Measurements from ENCODE around the gene MSI2. TPM values are rescaled to one million over a fixed set of nuclear protein-coding genes. Genes with fewer than 3 reads are reported as not detected.

Gene MSI2
- total RNA-seq, 1 donor from 2014 or later = 60.6 TPM

- Mint-ChIP-seq H3K27ac (ENCODE audit: unreplicated experiment) (no peak overlapping the region), H3K4me3 (ENCODE audit: unreplicated experiment) (no peak overlapping the region), H3K4me1 (ENCODE audit: unreplicated experiment) (peaks cover 8% of the 10 kb centered on the region), H3K27me3 (ENCODE audit: unreplicated experiment) (peaks cover 9% of the 10 kb centered on the region), H3K9me3 (ENCODE audit: unreplicated experiment) (no peaks in the 10 kb centered on the region), H3K36me3 (ENCODE audit: low read depth, unreplicated experiment) (peaks cover 3% of the 10 kb centered on the region)
- DNase-seq (ENCODE audit: low spot score) = no peak
- no peak for TF ChIP-seq CTCF (IDR thresholded peaks at IDR 0.05; ENCODE audit: unreplicated experiment)
These were observed 234.6 kb downstream of the MSI2 start for GRCh38 chr17:57490890-57491289.

GRCh38 chr17:57493171-57493570 is 236.8 kb downstream of the MSI2 start:
- Mint-ChIP-seq H3K4me1 (ENCODE audit: unreplicated experiment) (peaks cover 8% of the 10 kb centered on the region), H3K9me3 (ENCODE audit: unreplicated experiment) (no peaks in the 10 kb centered on the region), H3K36me3 (ENCODE audit: low read depth, unreplicated experiment) (no peaks in the 10 kb centered on the region), H3K4me3 (ENCODE audit: unreplicated experiment) (no peak overlapping the region), H3K27me3 (ENCODE audit: unreplicated experiment) (peaks cover 7% of the 10 kb centered on the region), H3K27ac (ENCODE audit: unreplicated experiment) (no peak overlapping the region)
- no peak for DNase-seq (ENCODE audit: low spot score)
- TF ChIP-seq CTCF (IDR thresholded peaks at IDR 0.05; ENCODE audit: unreplicated experiment) = no peak

DNA sequence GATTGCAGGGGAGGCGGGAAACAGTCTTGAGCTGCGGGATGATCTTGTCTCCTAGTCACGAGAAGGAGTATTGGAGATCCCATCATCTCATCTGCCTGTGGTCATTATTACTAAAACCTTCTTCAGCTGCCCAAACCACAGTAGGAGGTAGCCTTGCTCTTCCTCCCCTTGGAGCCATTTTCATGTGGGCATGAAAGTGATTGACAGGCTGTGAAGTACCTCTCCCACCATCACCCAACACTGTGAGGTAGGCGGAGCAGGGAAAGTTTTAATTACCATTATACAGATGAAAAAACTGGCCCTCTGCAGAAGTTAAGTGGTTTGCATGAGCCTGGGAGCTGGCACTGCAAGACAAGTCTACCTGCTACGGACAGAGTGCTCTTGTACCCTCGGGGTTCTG is 237.3 kb downstream of the MSI2 start:
- H3K36me3 Mint-ChIP-seq (ENCODE audit: low read depth, unreplicated experiment) = no peaks in the 10 kb centered on the region
- TF ChIP-seq CTCF (IDR thresholded peaks at IDR 0.05; ENCODE audit: unreplicated experiment) = no peak
- H3K4me3 Mint-ChIP-seq (ENCODE audit: unreplicated experiment) = no peak overlapping the region
- no peaks in the 10 kb centered on the region for H3K9me3 Mint-ChIP-seq (ENCODE audit: unreplicated experiment)
- no peak for DNase-seq (ENCODE audit: low spot score)
- no peak overlapping the region for H3K27ac Mint-ChIP-seq (ENCODE audit: unreplicated experiment)
- peaks cover 8% of the 10 kb centered on the region for H3K4me1 Mint-ChIP-seq (ENCODE audit: unreplicated experiment)
- H3K27me3 Mint-ChIP-seq (ENCODE audit: unreplicated experiment) = peaks cover 5% of the 10 kb centered on the region

DNA sequence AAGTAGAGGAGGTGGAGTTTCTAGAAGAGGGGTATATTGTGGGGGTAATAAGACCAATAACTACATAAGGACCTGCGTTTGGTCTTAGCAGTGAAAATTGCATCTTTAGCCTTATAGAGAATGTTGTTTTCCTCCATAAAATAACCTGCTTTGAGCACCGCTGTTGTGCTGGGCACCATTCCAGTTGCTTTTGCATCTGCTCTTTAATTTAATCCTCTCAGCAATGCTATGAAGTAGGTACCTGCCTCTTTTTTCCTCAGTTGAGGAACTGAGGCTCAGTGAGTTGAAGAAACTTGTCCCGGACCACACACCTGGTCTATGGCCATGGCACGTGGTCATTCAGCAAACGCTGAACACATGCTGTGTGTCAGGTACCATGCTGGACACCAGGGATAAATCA is 238.1 kb downstream of the MSI2 start:
- H3K27ac Mint-ChIP-seq (ENCODE audit: unreplicated experiment) = no peak overlapping the region
- no peaks in the 10 kb centered on the region for H3K9me3 Mint-ChIP-seq (ENCODE audit: unreplicated experiment)
- no peak for DNase-seq (ENCODE audit: low spot score)
- peaks cover 8% of the 10 kb centered on the region for H3K4me1 Mint-ChIP-seq (ENCODE audit: unreplicated experiment)
- no peak overlapping the region for H3K4me3 Mint-ChIP-seq (ENCODE audit: unreplicated experiment)
- H3K27me3 Mint-ChIP-seq (ENCODE audit: unreplicated experiment) = peaks cover 3% of the 10 kb centered on the region
- no peak for TF ChIP-seq CTCF (IDR thresholded peaks at IDR 0.05; ENCODE audit: unreplicated experiment)
- no peaks in the 10 kb centered on the region for H3K36me3 Mint-ChIP-seq (ENCODE audit: low read depth, unreplicated experiment)

DNA sequence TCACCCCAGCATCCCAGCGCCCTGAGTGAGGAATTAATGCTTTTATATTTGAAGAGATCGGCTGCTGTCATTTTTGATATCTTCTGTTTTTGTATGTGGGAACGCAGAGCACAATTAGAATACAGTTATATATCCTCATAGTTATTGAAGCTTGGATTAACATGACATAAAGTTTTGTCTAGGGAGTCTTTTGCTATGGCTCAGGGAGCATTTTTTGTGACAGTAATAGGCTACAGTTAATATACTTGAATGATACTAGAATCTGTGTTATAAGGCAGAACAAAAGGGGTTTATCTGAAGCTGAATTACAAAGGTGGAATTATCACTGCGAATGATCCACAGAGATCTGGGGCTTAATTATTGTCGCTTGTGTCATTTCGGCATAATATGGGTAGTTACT is 239.4 kb downstream of the MSI2 start:
- TF ChIP-seq CTCF (IDR thresholded peaks at IDR 0.05; ENCODE audit: unreplicated experiment) = no peak
- Mint-ChIP-seq H3K4me1 (ENCODE audit: unreplicated experiment) (peaks cover 8% of the 10 kb centered on the region), H3K9me3 (ENCODE audit: unreplicated experiment) (no peaks in the 10 kb centered on the region), H3K4me3 (ENCODE audit: unreplicated experiment) (no peak overlapping the region), H3K36me3 (ENCODE audit: low read depth, unreplicated experiment) (no peaks in the 10 kb centered on the region), H3K27me3 (ENCODE audit: unreplicated experiment) (peaks cover 3% of the 10 kb centered on the region), H3K27ac (ENCODE audit: unreplicated experiment) (peak overlapping the region; percentile 17)
- no peak for DNase-seq (ENCODE audit: low spot score)

Data from endothelial cell (in vitro differentiated cells).